ENCODE results near the gene CEP295NL. TPM values are rescaled to one million over a fixed set of nuclear protein-coding genes. Genes with fewer than 3 reads are reported as not detected.

The CEP295NL gene
- total and polyA plus RNA-seq, 2 of the 8 experiments (the other 6 are each of a cell fraction or from before 2014, with no cell fraction given), result 0.06 to 2.0 TPM

DNA sequence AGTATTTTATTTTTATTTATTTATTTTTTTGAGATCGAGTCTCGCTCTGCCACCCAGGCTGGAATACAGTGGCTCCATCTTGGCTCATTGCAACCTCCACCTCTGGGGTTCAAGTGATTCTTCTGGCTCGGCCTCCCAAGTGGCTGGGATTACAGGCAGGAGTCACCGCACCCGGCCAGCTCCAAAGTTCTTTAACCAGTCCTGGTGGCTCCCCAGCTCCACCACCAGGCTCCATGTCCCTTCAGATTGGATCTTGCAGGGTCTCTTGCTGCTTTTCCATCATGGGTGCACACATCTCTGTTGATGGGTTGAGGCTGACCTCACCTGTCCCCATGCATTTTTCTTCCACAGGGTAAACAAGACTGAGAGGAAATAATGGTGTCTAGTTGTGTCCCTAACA, 54.0 kb downstream of the CEP295NL start (continued):
- TF ChIP-seq, protein P1, sequence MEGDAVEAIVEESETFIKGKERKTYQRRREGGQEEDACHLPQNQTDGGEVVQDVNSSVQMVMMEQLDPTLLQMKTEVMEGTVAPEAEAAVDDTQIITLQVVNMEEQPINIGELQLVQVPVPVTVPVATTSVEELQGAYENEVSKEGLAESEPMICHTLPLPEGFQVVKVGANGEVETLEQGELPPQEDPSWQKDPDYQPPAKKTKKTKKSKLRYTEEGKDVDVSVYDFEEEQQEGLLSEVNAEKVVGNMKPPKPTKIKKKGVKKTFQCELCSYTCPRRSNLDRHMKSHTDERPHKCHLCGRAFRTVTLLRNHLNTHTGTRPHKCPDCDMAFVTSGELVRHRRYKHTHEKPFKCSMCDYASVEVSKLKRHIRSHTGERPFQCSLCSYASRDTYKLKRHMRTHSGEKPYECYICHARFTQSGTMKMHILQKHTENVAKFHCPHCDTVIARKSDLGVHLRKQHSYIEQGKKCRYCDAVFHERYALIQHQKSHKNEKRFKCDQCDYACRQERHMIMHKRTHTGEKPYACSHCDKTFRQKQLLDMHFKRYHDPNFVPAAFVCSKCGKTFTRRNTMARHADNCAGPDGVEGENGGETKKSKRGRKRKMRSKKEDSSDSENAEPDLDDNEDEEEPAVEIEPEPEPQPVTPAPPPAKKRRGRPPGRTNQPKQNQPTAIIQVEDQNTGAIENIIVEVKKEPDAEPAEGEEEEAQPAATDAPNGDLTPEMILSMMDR (IDR thresholded peaks at IDR 0.05; ENCODE audit: control extremely low read depth in 1 of 3, insufficient read depth in 1 of 3, low read depth in 1 of 3, low read length in 3 of 3), result no peak
- no peak for TF ChIP-seq POLR2AphosphoS5 (IDR thresholded peaks at IDR 0.05; ENCODE audit: low read depth, low read length)
- TF ChIP-seq BCL11A (IDR thresholded peaks at IDR 0.05; ENCODE audit: low read depth in 2 of 2, low read length in 2 of 2), result no peak

Measured in H1 (cell line).